NOMO-1 treated with dmso at 0.1 percent for 144 hours (cell line): ENCODE results near the gene ZGPAT.
A peak's percentile ranks its signal among the peaks of the same experiment; 100 is the strongest.

Source experiments
- DNase-seq: peaks from one replicate; lab custom pipeline; 2025; ENCODE audit not compliant: unreplicated experiment; lab: John Stamatoyannopoulos, UW

ZGPAT gene

DNA sequence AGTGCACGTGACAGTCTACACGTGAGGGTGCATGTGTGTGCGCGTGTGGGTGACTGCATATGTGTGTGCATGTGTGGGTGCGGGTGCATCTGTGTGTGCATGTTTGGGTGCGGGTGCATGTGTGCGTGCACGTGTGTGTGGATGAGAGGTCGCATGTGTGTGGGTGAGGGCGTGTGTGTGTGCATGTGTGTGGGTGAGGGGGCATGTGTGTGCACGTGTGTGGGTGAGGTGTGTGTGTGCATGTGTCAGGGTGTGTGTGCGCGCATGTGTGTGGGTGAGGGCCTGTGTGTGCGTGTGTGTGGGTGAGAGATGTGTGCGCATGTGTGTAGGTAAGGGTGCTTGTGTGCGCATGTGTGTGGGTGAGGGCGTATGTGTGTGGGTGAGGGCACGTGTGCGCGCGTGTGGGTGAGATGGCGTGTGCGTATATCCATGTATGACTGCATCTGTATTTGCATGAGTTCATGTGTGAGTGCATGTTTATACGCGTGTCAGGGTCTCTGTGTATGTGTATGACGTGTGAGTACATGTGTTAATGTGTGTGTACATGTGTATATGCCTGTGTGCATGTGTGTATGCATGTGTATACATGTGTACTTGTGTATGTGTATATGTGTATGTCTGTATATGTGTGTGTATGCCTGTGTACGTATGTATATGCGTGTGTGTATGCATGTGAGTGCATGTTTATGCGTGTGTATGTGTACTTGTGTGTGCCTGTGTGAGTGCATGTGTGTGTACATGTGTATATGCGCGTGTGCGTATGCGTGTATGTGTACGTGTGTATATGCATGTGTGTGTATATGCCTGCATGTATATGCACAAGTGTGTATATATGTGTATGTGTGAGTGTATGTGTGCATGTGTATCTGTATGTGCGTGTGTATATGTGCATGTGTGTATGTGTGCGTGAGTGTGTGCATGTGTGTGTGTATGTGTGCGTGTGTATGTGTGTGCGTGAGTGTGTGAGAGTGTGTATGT, 24.6 kb downstream of the ZGPAT start:
- no peak for DNase-seq

DNA sequence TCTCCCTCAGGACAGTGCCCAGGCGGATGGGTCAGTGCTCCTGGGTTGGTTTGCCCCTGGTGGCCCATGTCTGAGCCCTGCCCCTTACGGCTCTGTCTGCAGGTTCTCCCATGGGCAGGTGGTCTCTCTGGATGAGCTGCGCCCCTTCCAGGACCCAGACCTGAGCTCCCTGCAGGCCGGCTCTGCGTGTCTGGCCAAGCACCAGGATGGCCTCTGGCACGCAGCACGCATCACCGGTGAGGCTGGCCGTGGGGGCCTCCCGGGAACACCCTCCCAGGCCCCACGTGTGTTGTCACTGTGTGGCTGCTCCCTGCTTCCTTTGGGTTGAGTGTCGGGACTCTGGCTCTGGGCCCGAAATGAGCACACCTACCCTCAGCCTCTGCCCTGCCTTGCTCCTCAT, 25.3 kb downstream of the ZGPAT start:
- no peak for DNase-seq

DNA sequence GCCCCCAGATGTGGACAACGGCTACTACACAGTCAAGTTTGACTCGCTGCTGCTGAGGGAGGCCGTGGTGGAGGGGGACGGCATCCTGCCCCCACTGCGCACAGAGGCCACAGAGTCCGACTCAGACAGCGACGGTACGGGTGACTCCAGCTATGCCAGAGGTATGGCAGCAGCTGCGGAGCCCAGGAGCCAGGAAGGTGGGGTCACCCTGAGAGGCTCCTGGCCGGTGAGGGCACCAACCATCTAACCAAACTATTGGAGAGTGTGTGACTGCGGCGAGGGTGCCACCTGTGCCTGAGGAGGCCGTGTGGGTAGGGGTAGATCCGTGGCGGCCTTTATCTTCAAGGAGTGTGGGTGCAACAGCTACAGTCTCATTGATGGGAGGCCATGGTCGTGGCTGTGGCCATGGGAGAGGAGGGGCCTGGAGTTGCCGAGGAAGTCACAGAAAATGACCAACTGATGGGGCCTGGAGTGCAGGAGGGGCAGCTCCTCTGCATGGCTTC, 25.8 kb downstream of the ZGPAT start:
- no peak for DNase-seq

DNA sequence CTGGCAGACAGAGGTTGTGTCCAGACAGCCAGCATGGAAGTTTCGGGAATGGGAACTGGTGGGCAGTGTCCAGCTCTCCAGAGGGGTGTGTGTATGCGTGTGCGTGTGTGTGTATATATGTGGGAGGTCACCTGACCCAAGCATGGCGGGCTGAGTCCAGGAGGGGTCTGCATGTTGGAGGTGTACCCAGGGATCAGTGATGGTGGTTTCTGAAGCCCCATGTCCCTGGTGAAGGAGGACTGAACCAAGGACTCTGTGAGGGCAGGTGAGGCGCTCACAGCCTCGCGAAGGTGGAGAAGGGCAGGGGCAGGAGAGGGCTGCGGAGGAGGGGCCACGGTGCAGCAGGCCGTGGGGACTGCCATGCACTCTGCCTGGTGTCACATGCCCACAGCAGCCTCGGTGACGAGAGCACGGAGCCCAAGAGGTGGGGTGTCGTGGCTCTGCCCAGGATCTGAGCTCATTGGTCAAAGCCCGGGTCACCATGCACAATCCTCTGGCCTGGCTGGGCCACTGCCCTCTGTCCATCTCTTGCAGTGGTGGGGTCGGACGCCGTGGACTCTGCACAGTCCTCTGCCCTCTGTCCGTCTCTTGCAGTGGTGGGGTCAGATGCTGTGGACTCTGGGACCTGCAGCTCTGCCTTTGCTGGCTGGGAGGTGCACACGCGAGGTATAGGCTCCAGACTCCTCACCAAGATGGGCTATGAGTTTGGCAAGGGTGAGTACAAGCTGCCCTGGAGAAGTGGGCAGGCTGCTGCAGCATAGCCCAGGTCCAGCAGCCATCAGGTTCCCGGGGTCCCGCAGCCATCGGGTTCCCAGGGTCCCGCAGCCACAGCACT, 26.5 kb downstream of the ZGPAT start:
- no peak for DNase-seq

DNA sequence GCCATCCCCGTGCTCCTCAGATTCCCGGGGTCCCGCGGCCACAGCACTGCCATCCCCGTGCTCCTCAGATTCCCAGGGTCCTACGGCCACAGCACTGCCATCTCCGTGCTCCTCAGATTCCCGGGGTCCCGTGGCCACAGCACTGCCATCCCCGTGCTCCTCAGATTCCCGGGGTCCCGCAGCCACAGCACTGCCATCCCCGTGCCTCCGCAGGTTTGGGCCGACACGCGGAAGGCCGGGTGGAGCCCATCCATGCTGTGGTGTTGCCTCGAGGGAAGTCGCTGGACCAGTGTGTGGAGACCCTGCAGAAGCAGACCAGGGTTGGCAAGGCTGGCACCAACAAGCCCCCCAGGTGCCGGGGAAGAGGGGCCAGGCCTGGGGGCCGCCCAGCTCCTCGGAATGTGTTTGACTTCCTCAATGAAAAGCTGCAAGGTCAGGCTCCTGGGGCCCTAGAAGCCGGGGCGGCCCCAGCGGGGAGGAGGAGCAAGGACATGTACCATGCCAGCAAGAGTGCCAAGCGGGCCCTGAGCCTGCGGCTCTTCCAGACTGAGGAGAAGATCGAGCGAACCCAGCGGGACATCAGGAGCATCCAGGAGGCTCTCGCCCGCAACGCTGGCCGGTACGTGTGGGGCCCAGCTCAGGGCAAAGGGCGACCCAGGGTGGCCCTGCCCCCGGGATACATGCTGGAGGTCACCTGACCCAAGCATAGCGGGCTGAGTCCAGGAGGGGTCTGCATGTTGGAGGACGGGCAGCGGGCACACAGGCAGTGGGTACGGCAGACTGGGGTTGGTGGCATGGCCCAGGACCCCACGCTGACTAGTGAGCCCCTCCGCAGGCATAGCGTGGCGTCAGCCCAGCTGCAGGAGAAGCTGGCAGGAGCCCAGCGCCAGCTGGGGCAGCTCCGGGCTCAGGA, 27.4 kb downstream of the ZGPAT start:
- DNase-seq = no peak

DNA sequence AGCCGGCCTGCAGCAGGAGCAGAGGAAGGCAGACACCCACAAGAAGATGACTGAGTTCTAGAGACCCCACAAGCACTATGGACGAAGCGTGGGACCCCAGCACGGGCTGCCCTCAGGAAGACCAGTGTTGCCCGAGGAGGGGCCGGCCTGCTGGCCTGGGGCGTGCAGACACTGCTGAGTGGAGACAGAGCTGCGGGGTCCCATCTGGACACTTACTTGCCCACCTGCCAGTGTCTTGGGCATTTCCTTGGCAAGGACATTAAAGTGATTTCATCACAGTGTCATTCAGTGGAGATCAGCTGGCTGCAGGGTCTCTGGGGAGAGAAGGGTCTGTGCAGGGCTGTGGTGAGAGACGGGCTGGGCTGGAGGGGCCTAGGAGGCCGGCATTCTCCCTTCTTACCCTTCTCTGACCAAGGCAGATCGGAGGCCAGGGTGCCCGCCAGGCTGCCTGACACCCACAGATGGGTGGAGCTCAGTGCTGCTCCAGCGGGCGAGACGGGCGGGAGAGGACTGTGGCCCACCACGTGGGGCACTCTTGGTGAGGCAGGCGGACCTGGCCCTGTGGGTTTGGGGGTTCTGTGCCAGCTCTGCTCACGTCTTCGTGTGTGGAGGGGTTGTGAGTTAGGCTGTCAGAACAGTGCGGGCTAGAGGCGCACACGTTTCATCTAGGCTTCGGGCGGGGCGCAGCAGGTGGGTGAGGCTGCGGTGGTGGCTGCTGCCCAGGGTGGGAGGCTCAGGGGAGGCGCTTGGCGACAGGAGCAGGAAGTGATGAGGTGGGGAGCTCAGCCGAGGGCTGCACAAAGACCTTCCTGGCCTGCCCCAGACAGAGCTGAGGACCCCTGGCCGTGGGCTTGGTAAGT, 28.2 kb downstream of the ZGPAT start, which contains the start of gene LIME1:
Gene LIME1, plus strand, starts transcription at position 806 of the 860 bp plus-strand sequence. CDS start 886 bp downstream, outside the sequence.
- DNase-seq = no peak

DNA sequence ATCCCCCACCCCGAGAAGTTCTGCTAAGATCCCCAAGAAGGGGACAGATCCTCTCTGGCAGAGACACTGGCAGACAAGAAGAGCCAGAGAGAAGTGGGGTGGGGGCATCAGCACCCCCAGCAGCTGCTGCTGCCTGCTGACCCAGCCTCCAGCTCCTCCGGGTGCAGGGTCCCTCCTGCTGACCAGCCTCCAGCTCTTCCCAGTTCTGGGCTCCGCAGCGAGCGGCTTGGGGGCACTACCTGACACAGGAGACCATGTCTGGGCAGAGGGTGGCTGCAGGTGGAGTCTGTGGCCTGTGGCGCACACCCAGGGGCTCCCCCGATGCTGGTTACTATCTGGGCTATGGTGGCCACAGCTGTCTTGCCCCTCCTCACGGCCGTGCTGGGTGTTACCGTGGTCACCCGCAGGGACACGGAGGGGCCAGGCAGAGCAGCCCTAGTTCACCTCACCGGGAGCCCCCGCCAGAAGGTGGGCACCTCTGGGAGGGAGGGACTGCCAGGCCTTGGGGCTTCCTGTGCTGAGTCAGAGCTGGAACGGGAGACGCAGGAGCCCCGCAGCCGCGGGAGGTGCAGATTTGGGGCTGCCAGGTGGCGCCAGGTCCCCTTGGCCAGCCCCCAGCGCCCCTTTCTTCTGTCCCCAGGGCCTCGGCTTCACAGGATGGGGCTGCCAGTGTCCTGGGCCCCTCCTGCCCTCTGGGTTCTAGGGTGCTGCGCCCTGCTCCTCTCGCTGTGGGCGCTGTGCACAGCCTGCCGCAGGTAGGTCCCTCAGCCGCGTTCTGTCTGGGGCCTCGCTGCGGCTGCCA, 29.3 kb downstream of the ZGPAT start:
- DNase-seq = no peak

DNA sequence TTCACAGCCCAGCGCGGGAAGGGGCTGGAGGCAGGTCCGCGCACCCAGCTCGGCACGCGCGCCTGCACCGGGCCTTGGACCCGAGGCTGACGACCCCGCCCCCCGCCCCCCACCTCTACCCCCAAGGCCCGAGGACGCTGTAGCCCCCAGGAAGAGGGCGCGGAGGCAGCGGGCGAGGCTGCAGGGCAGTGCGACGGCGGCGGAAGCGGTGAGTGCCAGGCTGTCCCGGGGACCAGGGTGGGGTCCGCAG, 29.8 kb downstream of the ZGPAT start:
- DNase-seq = no peak

DNA sequence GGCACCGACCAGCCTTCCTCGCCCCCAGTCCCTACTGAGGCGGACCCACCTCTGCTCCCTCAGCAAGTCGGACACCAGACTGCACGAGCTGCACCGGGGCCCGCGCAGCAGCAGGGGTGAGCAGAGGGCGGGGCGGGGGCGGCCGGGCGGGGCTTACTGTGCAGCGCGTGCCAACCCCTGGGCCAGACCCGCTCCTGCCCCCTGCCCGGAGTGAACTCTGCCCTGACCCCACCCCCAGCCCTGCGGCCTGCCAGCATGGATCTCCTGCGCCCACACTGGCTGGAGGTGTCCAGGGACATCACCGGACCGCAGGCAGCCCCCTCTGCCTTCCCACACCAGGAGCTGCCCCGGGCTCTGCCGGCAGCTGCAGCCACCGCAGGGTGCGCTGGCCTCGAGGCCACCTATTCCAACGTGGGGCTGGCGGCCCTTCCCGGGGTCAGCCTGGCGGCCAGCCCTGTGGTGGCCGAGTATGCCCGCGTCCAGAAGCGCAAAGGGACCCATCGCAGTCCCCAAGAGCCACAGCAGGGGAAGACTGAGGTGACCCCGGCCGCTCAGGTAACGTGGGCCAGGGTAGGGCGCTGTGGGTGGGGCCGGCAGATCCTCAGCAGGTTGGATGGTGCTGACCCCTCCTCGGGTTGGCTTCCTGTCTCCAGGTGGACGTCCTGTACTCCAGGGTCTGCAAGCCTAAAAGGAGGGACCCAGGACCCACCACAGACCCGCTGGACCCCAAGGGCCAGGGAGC, 30.3 kb downstream of the ZGPAT start:
- DNase-seq = no peak

DNA sequence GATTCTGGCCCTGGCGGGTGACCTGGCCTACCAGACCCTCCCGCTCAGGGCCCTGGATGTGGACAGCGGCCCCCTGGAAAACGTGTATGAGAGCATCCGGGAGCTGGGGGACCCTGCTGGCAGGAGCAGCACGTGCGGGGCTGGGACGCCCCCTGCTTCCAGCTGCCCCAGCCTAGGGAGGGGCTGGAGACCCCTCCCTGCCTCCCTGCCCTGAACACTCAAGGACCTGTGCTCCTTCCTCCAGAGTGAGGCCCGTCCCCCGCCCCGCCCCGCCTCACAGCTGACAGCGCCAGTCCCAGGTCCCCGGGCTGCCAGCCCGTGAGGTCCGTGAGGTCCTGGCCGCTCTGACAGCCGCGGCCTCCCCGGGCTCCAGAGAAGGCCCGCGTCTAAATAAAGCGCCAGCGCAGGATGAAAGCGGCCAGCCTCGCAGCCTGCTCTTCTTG, 30.9 kb downstream of the ZGPAT start:
- no peak for DNase-seq

DNA sequence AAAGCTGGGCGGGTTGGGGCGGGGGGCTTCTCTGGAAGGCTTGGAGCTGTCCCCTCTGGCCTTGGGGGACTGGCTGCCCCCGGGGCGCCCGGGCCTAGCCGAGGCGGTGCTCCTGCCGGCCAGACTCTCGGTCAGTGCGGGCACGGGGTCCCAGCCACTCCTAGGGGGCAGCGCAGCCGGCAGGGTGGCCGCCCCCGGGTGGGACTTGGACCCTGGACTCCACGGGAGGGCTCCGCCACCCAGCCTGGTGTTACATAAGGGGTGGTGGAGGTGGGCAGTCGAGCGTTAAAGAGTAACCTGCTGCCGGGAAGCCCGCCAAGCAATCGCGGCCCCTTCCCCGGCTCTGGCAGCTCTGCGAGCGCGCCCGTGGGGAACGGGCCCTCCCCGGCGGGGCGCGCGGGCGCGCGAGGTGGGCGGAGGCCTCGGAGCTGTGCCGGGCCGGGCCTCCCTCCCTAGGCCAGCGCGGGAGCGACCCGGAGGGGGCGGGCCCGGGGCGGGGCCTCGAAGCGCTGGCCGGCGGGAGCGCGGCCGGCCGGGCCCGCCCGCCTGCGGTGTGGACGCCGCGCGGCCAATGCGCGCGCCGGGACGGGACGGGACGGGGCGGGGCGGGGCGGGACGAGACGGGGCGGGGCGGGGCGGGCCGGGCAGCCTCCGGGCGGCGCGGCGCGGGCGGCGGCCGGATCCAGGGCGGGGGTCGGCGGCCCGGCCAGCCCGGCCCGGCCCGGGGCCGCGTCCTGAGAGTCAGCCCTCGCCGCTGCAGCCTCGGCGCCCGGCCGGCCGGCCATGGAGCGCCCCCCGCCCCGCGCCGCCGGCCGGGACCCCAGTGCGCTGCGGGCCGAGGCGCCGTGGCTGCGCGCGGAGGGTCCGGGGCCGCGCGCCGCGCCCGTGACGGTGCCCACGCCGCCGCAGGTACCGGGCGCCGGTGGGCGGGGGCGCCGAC, 31.6 kb downstream of the ZGPAT start, which contains the start of gene SLC2A4RG:
Gene SLC2A4RG, plus strand, starts transcription at position 647 of the 940 bp plus-strand sequence. Its CDS starts 137 bp downstream, at position 784.
- DNase-seq = peak; percentile 59

DNA sequence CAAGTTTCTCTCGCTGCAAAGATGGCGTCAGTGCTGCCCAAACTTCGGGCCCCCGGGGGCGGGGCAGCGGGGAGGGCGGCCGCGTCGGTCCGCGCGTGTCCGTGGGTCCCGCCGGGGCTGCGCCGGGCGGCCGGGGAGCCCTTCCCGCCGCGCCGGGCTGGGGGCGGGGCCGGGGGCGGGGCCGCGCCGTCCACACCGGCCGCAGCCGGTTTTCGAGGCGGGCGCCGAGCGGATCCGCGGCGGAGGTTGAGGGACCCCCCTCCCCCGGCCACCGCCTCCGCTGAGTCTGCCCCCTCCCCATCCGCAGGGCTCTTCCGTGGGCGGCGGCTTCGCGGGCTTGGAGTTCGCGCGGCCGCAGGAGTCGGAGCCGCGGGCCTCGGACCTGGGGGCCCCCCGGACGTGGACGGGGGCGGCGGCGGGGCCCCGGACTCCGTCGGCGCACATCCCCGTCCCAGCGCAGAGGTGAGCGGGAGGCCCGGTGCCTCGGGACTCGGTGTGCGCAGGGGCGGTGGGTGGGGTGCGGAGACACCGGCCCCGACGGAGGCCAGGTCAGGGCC, 32.3 kb downstream of the ZGPAT start:
- no peak for DNase-seq

DNA sequence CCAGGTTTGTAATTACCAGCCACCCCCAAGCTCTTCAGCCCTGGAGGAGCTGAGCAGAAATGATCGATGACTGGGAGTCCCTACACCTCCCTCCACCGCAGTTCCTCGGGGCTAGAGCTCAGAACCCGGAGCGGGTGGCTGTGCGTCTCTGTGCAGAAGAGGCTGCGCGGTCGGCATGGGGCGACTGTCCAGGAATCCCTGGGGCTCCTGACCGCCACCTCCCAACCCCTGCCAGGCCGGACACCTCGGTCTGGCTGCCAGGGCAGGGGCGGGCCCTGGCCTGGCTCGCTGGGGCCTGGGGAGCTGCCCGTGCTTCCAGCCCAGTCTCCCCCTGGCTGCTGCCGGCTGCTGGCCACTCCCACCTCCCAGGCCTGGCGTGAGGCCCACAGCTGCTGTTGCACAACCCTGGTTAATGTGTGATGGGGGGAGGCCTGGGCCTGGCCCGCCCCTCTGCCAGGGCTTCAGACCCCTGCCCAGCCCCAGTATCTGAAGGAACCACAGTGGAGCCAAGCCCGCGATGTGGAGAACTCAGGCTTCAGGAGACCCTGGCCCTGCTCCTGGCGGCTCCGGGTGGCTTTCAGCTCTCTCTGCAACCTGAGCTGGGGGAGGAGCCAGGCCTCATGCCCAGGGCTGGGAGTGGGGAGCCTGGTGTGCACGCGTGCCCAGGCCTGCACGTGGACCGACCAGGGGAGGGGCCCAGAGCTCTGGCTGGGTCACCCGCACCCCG, 33.0 kb downstream of the ZGPAT start:
- DNase-seq = peak; percentile 63

DNA sequence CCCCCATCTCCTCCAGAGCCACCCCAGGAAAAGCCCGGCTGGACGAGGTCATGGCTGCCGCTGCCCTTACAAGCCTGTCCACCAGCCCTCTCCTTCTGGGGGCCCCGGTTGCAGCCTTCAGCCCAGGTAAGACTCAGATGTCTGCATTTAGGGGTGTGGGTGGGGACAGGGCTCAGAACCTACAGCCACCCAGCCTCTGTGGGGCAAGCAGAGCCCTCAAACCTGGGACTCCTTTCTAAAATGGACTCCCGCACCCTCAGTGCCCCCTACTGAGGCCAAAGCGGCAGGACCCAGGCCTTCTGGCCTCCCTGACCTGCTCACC, 33.5 kb downstream of the ZGPAT start:
- DNase-seq = no peak

DNA sequence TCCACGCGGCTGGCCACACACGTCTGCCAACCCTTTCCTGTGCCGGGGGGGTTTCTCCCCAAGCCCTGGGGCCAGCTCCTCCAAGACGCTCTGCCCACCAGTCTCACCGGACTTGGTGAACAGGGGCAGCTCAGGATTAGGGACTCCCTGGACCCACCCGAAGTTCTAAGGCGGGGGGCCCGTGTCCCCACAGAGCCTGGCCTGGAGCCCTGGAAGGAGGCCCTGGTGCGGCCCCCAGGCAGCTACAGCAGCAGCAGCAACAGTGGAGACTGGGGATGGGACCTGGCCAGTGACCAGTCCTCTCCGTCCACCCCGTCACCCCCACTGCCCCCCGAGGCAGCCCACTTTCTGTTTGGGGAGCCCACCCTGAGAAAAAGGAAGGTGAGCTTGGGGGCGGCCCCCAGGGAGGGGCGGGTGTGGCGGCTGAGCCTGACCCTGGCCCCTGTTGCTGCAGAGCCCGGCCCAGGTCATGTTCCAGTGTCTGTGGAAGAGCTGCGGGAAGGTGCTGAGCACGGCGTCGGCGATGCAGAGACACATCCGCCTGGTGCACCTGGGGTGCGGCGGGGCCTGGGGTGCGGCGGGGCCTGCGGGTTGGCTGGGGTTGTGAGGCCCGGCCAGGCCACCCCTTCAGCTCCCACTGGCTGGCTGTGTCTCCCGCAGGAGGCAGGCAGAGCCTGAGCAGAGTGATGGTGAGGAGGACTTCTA, 34.0 kb downstream of the ZGPAT start:
- DNase-seq = no peak
